ENCODE data around the gene PROZ.

GRCh38 chr13:113209759-113210421 lies 51.4 kb downstream of the PROZ start:
- TF ChIP-seq POLR2A (IDR thresholded peaks at IDR 0.05) (no peak), CTCF (IDR thresholded peaks at IDR 0.05) (peak in 2 of 5 experiments; percentile 10 to 19), EP300 (IDR thresholded peaks at IDR 0.05) (no peak)
